Transverse colon (tissue), 4 donors: ENCODE results near the gene NR5A2.

Source experiments
- POLR2AphosphoS5 ChIP-seq, 3 donors: sonication (generic); formaldehyde crosslinking; IDR thresholded peaks; one replicate each; pipeline ENCODE4 v1.6.1; 2016; ENCODE audit warnings: antibody characterized with exemption in 3 of 3
- TF ChIP-seq, protein P1 (sequence below), 5 experiments: fragments of 200-600 bp in 3 of 5; fragments of 450-650 bp in 2 of 5; sonication (generic) in 3 of 5; IDR thresholded peaks; 1 replicate in 2 of 5; 2 replicates in 3 of 5; pipeline ENCODE4 v1.5.1; 2016 to 2017; ENCODE audit warnings: antibody characterized with exemption in 5 of 5, inconsistent platforms in 3 of 5, mild to moderate bottlenecking in 2 of 5, moderate library complexity in 1 of 5

DNA sequence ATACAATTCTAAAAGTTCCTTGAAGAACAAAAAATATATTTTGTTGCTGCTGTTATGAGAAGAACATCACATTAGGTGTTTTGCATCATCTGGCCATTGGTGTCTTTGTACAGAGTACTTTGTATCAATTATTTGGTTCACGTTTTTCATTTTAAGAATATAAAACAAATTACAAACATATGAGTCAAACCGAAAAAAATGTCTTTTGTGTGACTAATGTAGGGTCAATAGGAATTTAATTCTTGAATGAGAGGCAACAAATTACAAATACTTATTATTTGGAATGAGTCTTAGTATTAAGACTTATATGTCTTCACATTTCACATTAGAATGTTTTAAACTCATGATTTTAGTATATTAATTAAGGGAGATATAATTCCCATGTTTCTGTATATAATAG, 54.8 kb downstream of the NR5A2 start:
- no peak for TF ChIP-seq POLR2AphosphoS5 (IDR thresholded peaks at IDR 0.05)
- TF ChIP-seq, protein P1, sequence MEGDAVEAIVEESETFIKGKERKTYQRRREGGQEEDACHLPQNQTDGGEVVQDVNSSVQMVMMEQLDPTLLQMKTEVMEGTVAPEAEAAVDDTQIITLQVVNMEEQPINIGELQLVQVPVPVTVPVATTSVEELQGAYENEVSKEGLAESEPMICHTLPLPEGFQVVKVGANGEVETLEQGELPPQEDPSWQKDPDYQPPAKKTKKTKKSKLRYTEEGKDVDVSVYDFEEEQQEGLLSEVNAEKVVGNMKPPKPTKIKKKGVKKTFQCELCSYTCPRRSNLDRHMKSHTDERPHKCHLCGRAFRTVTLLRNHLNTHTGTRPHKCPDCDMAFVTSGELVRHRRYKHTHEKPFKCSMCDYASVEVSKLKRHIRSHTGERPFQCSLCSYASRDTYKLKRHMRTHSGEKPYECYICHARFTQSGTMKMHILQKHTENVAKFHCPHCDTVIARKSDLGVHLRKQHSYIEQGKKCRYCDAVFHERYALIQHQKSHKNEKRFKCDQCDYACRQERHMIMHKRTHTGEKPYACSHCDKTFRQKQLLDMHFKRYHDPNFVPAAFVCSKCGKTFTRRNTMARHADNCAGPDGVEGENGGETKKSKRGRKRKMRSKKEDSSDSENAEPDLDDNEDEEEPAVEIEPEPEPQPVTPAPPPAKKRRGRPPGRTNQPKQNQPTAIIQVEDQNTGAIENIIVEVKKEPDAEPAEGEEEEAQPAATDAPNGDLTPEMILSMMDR (IDR thresholded peaks at IDR 0.05) = no peak
